Esophagus muscularis mucosa (tissue), 3 donors: ENCODE data around the gene TMEM237.

Experiments used
- POLR2AphosphoS5 ChIP-seq, 2 donors: sonication (generic); formaldehyde crosslinking; IDR thresholded peaks; one replicate each; pipeline ENCODE4 v1.6.1; 2017; ENCODE audit warnings: antibody characterized with exemption in 2 of 2
- TF ChIP-seq, protein P1 (sequence below), 3 experiments: fragments of 200-600 bp in 2 of 3; fragments of 450-650 bp in 1 of 3; sonication (generic) in 2 of 3; IDR thresholded peaks; one replicate each; pipeline ENCODE4 v1.5.1; 2017 to 2019; ENCODE audit warnings: antibody characterized with exemption in 3 of 3, mild to moderate bottlenecking in 2 of 3, moderate library complexity in 1 of 3

DNA sequence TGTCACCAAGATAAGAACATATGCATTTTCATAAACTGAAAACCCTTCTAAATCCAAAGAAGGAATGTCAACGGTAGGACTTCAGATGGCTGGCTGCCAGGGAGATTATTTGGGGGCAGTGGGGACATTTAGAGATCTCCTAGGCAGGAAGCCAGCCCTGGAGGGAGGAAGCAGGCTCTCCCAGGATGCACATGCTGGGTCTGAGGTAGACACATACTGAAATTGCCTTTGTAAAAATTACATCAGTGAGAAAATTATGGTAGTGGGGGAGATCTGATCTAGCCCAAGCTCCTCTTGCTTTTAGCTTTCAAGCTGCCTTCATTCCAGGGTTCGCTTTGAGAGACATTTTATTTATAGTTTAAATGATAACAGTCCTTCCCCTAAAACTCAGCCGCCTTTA is 31.0 kb upstream of the TMEM237 start:
- TF ChIP-seq, protein P1, sequence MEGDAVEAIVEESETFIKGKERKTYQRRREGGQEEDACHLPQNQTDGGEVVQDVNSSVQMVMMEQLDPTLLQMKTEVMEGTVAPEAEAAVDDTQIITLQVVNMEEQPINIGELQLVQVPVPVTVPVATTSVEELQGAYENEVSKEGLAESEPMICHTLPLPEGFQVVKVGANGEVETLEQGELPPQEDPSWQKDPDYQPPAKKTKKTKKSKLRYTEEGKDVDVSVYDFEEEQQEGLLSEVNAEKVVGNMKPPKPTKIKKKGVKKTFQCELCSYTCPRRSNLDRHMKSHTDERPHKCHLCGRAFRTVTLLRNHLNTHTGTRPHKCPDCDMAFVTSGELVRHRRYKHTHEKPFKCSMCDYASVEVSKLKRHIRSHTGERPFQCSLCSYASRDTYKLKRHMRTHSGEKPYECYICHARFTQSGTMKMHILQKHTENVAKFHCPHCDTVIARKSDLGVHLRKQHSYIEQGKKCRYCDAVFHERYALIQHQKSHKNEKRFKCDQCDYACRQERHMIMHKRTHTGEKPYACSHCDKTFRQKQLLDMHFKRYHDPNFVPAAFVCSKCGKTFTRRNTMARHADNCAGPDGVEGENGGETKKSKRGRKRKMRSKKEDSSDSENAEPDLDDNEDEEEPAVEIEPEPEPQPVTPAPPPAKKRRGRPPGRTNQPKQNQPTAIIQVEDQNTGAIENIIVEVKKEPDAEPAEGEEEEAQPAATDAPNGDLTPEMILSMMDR (IDR thresholded peaks at IDR 0.05): no peak
- no peak for TF ChIP-seq POLR2AphosphoS5 (IDR thresholded peaks at IDR 0.05)
